ENCODE results near the gene TRAPPC6A. TPM values are rescaled to one million over a fixed set of nuclear protein-coding genes. Genes with fewer than 3 reads are reported as not detected.

TRAPPC6A gene
- total and polyA plus RNA-seq, 2 of the 13 experiments (the other 11 are each of a cell fraction or from before 2014, with no cell fraction given): 6.5 to 21.0 TPM

- TF ChIP-seq, protein P1, sequence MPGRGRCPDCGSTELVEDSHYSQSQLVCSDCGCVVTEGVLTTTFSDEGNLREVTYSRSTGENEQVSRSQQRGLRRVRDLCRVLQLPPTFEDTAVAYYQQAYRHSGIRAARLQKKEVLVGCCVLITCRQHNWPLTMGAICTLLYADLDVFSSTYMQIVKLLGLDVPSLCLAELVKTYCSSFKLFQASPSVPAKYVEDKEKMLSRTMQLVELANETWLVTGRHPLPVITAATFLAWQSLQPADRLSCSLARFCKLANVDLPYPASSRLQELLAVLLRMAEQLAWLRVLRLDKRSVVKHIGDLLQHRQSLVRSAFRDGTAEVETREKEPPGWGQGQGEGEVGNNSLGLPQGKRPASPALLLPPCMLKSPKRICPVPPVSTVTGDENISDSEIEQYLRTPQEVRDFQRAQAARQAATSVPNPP (CRISPR knock-in tag; IDR thresholded peaks at IDR 0.05): no peak
- TF ChIP-seq NR3C1 (CRISPR knock-in tag; IDR thresholded peaks at IDR 0.05) (no peak), AHR (CRISPR knock-in tag; IDR thresholded peaks at IDR 0.05) (no peak), ATF3 (CRISPR knock-in tag; IDR thresholded peaks at IDR 0.05) (no peak), TGIF2 (CRISPR knock-in tag; IDR thresholded peaks at IDR 0.05) (no peak), ZBTB8A (CRISPR knock-in tag; IDR thresholded peaks at IDR 0.05; ENCODE audit: borderline replicate concordance, low read depth) (no peak), AGO2 (optimal IDR thresholded peaks at IDR 0.05; ENCODE audit: low read depth, low read length) (peak; percentile 47), ZNF235 (CRISPR knock-in tag; IDR thresholded peaks at IDR 0.05; ENCODE audit: borderline replicate concordance) (peak; percentile 48; the same call in 1 of the 2 replicates), JDP2 (CRISPR knock-in tag; IDR thresholded peaks at IDR 0.05; ENCODE audit: borderline replicate concordance) (no peak), STAT5B (CRISPR knock-in tag; IDR thresholded peaks at IDR 0.05) (no peak), ZSCAN25 (CRISPR knock-in tag; IDR thresholded peaks at IDR 0.05) (no peak), ZFP36L1 (CRISPR knock-in tag; IDR thresholded peaks at IDR 0.05) (peak; percentile 78; the same call in 1 of the 2 replicates), ZNF720 (CRISPR knock-in tag; IDR thresholded peaks at IDR 0.05) (no peak), ZNF3 (CRISPR knock-in tag; IDR thresholded peaks at IDR 0.05) (no peak), RAD21 (CRISPR knock-in tag; IDR thresholded peaks at IDR 0.05) (peak; percentile 27; the same call in 1 of the 2 replicates), DBP (CRISPR knock-in tag; IDR thresholded peaks at IDR 0.05; ENCODE audit: not compliant biosample characterization) (no peak), ZNF616 (CRISPR knock-in tag; IDR thresholded peaks at IDR 0.05; ENCODE audit: low read depth) (no peak), MBD4 (IDR thresholded peaks at IDR 0.05; ENCODE audit: borderline replicate concordance, low read length) (no peak), TEAD2 (CRISPR knock-in tag; IDR thresholded peaks at IDR 0.05) (no peak), TFE3 (CRISPR knock-in tag; IDR thresholded peaks at IDR 0.05) (no peak), RXRA (CRISPR knock-in tag; IDR thresholded peaks at IDR 0.05) (peak; percentile 55; the same call in 1 of the 2 replicates), ZNF589 (CRISPR knock-in tag; conservative IDR thresholded peaks at IDR 0.05) (no peak), YEATS2 (CRISPR knock-in tag; IDR thresholded peaks at IDR 0.05; ENCODE audit: borderline replicate concordance) (no peak)
- TF ChIP-seq, protein P2, sequence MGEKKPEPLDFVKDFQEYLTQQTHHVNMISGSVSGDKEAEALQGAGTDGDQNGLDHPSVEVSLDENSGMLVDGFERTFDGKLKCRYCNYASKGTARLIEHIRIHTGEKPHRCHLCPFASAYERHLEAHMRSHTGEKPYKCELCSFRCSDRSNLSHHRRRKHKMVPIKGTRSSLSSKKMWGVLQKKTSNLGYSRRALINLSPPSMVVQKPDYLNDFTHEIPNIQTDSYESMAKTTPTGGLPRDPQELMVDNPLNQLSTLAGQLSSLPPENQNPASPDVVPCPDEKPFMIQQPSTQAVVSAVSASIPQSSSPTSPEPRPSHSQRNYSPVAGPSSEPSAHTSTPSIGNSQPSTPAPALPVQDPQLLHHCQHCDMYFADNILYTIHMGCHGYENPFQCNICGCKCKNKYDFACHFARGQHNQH (CRISPR knock-in tag; IDR thresholded peaks at IDR 0.05): no peak; the same call in 1 of the 2 replicates
These were observed at the start of gene TRAPPC6A (continued) for GRCh38 chr19:45177817-45178261.

Measured in HepG2 (cell line).